HG03280 (cell line): ENCODE measurements around the gene NDE1.
"Not testable (repeated sequence)": the region's sequence is repeated elsewhere in the genome, so short reads cannot be mapped to it uniquely, and the experiment has no call there.

Experiments used
- ATAC-seq: cut with Tn5 transposase; IDR thresholded peaks from one replicate; pipeline ENCODE4 v1.9.1; 2021; ENCODE audit warnings: mild to moderate bottlenecking, moderate library complexity; ENCODE audit not compliant: unreplicated experiment

Gene NDE1

DNA sequence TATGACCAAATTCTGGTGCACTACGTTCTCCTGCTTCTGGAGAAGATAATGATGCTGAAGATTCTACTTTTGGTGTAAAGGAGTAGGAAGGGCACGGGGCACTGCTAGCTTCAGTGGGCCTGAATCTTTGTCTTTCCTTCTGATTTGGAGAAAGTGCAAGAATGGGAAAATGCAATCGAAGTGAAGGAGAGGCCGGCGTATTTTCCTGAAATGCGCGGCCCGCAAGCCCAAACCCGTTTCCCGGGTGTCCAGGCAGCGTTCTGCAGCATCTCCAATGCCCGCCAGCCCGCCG is 372 bp upstream of the NDE1 start:
- no peak for ATAC-seq

DNA sequence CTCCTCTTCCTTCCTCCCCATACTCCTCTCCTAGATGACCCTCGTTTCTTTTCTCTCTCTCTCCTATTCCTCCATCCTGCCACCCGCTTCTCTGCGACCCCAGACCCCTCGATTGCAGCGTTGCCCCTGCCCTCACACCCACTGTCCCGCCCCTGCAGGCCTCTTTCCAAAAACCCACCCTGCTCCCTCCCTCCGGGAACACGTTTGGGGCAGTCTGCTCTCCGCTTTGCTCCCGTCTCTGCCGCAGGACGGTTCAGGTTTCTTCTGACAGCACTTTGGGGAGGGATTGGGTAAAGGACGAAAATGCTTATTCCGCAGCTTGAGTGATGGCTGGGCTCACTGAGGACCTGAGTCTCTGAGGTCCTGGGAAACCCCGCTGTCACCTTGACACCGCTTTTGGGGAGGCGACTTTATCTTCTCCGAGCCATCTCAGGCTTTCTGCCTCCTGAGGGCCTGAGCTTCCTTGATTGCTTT is 690 bp downstream of the NDE1 start:
- peak; percentile 25 for ATAC-seq

DNA sequence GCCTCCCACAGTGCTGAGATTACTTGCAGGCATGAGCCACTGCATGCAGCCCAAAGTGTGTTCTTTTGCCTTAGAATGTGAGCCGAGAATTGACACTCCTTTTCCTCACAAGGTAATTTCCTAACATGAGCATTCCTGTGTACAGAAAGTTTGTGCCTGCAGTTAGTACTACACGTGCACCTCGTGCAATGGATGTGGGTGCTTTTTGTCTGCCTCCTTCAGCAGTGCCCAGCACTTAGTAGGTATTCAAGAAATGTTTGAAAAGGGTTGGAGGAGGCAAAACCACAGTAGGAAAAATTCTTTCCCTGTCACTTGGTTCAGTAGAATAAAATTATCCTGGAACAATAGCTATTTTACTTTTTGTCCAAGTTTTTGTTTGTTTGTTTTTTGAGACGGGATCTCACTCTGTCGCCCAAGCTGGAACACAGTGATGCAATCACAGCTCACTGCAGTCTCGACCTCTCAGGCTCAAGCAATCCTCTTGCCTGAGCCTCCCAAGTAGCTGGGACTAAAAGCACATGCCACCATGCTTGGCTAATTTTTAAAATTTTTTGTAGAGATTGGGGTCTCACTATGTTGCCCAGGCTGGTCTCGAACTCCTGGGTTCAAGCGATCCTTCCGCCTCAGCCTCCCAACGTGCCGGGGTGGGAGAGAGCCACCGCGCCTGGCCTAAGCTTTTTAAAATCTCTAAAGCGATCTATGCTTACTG is 2.4 kb downstream of the NDE1 start:
- ATAC-seq = no peak

DNA sequence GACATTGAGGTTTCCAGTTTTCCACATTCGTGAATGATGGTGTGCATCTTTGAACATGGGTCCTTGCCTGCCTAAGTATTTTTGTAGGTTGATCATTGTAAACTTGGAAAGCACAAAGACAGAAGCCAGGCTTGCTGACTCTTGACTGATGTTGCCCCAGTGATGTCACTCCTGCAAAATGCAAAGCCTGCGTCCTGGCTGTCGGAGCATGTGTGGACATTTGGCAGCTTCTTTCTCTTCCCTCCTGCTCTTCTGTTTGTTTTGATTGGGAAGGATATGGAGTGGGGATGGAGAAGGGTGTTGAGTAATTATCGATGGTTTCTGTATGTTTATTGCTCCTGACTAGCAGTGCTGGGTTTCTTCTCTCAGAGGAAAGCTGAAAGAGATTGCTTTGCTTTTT is 3.2 kb downstream of the NDE1 start:
- ATAC-seq = no peak

DNA sequence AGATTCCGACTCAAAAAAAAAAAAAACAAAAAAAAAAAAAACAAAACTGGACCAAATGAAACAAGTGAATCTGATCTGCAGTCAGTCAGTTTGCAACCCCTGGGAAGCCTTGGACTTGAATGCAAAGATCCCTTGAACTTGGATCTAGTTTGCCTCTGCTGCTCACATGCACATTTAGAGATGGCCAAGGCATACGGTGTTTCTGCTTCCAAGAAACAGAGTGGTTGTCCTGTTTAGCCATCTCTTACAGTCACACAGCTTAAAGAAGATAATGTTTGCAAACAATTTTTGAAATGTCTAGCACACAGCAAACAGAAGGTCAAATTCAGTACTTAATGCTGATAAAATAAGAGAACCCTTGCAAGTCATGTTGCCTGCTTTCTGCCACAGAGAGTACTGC is 4.5 kb downstream of the NDE1 start:
- no peak for ATAC-seq

DNA sequence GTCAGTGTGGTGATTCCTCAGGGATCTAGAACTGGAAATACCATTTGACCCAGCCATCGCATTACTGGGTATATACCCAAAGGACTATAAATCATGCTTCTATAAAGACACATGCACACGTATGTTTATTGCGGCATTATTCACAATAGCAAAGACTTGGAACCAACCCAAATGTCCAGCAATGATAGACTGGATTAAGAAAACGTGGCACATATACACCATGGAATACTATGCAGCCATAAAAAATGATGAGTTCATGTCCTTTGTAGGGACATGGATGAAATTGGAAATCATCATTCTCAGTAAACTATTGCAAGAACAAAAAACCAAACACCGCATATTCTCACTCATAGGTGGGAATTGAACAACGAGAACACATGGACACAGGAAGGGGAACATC is 5.5 kb downstream of the NDE1 start:
- ATAC-seq = not testable (repeated sequence)

DNA sequence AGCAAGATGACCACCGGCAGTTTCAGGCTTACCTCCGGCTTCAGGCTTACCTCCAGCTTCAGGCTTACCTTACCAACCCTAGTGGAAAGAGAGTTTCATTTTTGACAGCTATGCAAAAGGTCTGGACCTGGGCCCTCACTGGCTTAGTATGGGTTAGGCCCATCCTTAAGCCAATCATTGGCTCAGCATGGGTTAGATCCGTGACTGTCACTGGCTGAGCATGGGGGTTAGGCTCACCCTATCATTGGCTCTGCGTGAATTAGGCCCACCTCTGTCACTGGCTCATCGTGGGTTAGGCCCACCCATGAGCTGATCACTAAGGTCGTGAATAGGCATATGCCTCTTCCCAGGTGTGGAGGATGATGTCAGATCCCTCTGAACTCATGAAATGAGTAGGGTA is 8.1 kb downstream of the NDE1 start:
- ATAC-seq = no peak

DNA sequence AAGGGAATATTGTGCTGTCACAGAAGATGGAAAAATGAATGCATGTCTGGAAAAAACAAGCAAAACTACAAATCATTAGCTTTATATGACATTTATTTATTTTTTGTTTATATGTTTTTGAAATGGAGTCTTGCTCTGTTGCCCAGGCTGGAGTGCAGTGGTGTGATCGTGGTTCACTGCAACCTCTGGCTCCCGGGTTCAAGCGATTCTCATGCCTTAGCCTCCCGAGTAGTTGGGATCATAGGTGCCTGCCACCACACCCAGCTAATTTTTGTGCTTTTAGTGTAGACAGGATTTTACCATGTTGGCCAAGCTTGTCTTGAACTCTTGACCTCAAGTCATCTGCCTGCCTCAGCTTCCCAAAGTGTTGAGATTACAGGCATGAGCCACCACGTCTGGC is 8.5 kb downstream of the NDE1 start:
- ATAC-seq = no peak

DNA sequence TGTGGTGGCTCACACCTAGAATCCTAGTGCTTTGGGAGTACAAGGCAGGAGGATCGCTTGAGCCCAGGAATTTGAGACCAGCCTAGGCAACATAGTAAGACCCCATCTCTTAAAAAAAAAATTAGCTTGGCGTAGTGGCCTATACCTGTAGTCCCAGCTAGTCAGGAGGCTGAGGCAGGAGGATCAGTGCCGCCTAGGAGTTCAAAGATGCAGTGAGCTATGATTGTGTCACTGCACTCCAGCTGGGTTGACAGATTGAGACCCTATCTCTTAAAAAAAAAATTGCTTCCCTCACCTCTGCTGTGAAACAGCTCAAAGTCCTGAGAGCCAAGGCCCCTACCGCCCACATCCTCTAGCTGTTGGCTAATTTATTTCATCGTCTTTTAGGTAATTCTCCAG is 10.2 kb downstream of the NDE1 start:
- ATAC-seq = no peak

DNA sequence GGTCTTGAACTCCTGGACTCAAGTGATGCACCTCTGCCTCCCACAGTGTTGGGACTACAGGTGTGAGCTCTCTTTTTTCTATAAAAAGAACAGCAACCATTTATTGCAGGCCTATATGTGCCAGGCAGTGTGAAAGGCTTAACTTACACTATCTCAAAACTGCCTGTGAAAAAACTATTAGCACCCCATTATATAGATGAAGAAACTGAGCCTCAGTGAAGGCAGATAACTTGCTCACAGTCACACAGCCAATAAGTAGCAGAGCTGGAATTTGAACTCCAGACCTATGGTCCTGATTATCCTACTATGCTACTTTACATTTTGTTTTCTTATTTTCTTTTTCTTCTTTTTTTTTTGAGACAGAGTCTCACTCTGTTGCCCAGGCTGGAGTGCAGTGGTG is 15.1 kb downstream of the NDE1 start:
- ATAC-seq = no peak

DNA sequence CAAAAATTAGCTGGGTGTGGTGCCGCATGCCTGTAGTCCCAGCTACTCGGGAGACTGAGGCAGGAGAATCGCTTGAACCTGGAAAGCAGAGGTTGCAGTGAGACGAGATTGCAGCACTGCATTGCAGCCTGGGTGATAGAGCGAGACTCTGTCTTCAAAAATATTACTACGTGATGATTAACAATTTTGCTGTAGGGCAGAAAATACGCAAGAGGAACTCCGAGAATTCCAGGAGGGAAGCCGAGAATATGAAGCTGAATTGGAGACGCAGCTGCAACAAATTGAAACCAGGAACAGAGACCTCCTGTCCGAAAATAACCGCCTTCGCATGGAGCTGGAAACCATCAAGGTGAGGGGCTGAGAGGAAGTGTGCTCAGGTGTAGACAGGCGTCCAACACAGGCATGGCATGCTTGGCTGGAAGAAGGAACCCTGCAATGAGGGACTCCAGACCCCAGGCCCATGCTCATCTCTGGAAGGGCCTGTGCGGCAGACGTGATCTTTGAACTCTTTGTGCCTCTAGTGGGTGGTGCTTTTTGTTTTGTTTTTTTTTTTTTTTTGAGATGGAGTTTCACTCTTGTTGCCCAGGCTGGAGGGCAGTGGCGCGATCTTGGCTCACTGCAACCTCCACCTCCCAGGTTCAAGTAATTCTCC is 17.2 kb downstream of the NDE1 start:
- no peak for ATAC-seq

DNA sequence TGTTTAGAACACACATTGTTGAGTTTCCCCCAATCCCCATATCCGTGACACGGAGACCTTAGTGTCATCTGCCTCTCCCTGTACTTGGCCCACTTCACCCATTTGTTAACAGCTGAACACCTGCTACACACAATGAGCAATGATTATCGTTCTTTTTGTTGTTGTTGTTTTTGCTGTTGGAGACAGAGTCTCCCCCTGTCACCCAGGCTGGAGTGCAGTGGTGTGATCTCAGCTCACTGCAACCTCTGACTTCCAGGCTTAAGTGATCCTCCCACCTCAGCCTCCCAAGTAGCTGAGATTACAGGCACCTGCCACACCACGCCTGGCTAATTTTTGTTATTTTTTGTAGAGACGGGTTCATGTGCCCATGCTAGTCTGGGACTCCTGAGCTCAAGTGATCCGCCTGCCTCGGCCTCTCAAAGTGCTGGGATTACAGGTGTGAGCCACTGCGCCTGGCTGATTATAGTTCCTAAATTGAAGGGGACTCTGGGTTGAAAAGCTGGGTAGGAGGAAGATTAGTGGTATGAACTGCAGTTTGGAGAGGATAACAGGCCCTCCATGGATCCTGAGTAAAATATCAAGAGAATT is 21.6 kb downstream of the NDE1 start:
- no peak for ATAC-seq

DNA sequence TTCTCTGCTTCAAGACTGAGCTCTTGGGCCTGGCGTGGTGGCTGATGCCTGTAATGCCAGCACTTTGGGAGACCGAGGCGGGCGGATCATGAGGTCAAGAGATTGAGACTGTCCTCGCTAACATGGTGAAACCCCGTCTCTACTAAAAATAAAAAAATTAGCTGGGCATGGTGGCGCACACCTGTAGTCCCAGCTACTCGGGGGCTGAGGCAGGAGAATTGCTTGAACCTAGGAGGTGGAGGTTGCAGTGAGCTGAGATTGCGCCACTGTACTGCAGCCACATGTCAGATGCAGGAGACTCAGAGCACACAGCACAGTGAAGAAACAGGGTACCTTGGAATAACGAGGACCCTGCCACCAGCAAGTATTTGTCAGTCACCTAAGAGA is 22.1 kb downstream of the NDE1 start:
- not testable (repeated sequence) for ATAC-seq

DNA sequence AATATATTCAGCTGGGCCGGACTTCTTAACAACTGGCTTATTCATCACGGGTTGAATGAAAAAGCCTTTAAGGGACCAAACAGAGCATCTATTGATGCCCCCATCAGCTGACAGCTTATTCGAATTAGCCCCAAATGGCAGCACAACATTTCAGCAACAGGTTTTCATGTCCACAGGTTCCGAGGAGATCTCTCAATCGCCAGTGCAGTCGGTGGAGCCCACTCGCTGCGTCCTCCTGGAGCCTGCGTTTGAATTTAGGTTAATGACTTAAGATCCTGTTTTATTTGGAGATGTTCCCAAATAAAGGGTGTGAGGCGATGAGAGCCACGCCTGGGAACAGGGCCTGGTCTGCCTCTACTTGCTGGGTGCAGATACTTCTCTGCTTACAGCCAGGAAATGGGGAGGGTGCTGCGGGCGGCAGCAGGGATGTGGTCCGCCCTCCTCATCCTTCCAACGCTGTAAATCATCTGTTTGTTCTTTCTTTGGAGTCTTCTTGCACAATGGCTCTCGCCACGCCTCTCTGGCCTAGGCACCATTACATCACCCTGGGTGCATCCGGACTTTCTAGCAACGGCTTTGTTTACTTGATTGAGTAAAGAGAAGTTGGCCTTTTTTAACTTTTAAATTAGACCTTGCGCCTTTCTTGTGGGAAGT is 22.6 kb downstream of the NDE1 start:
- no peak for ATAC-seq

DNA sequence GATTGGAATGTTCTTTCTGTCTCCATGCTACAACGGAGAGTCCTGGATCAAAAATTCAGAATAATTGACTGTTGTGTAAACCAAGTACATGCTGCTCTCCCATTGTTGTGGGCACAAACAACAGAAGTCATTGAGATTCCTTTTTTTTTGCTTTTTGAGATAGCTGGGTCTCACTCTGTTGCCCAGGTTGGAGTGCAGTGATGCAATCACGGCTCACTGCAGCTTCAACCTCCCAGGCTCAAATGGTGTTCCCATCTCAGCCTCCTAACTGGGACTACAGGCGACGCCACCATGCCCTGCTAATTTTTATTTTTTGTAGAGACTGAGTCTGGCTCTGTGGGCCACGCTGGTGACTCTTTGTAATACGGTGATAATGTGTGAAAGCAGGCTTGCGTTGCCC is 24.5 kb downstream of the NDE1 start:
- ATAC-seq = no peak

DNA sequence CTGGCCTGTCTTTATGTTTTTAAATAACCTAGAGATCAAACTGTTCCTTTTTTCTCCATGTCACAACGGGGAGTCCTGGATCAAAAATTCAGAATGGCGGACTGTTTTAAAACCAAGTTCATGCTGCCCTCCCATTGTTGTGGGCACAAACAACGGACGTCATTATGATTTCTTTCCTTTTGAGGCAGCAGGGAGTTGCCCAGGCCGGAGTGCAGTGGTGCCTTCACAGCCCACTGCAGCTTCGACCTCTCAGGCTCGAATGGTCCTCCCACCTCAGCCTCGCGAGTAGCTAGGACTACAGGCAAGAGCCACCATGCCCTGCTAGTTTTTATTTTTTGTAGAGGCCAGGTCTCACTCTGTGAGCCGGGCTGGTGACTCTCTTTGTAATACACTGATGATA is 26.5 kb downstream of the NDE1 start:
- ATAC-seq = no peak

DNA sequence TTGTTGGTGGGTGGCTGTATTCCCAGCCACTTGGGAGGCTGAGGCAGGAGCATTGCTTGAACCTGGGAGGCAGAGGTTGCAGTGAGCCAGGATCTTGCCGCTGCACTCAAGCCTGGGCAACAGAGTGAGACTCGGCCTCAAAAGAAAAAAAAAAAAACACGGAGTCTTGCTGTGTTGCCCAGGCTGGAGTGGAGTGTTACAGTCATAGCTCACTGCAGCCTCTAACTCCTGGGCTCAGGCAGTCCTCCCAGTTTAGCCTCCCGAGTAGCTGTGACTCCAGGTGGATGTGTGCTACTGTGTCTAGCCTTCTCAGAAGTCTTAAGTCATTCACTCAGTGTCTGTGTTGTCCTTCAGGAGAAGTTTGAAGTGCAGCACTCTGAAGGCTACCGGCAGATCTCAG is 27.4 kb downstream of the NDE1 start:
- no peak for ATAC-seq

DNA sequence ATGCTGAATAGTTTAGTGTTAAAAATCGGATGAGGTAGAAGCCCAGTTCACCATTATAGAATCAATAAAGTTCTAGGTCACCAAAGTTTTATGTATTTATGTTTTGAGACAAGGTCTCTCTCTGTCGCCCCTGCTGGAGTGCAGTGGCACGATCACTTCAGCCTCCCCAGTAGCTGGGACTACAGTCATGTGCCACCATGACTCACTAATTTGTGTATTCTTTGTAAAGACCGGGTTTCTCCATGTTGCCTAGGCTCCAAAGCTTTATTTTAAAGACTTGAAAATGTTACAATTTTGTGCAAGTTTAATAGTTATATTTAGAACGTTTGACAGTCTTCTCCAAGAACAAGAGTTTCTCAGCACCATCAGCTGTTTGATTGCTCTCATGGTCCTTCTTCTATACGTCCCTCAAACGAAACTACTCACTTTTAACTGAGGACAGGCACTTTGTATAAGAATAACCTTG is 32.1 kb downstream of the NDE1 start:
- no peak for ATAC-seq

DNA sequence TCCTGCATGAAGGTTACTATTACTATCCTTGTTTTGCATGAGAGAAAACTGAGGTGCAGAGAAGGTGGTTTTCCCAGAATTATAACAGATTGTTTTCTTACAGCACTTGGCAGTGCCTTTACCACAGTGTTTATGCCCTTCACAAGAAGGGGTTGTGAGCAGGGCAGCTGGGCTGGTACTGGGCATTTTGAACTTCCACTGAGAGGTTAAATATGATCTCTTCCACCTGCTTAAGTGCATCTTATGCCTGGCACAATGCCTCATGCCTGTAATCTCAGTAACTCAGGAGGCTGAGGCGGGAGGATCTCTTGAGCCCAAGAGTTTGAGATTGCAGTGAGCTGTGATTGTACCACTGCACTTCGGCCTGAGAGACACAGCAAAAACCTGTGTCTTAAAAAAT is 36.2 kb downstream of the NDE1 start:
- no peak for ATAC-seq

DNA sequence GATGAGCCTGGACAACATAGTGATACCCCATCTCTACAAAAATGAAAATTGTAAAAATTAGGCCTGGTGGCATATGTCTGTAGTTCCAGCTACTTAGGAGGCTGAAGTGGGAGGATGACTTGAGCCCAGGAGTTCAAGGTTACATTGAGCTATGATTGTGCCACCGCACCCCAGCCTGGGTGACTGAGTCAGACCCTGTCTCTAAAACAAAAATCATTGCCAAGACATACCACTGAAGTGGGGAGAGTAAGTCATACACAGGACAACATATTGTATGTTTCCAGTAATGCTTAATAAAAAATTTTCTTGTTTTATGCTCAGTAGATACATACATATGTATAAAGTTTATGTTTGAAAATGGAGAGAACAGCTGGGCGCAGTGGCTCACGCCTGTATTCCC is 39.2 kb downstream of the NDE1 start:
- ATAC-seq = no peak

DNA sequence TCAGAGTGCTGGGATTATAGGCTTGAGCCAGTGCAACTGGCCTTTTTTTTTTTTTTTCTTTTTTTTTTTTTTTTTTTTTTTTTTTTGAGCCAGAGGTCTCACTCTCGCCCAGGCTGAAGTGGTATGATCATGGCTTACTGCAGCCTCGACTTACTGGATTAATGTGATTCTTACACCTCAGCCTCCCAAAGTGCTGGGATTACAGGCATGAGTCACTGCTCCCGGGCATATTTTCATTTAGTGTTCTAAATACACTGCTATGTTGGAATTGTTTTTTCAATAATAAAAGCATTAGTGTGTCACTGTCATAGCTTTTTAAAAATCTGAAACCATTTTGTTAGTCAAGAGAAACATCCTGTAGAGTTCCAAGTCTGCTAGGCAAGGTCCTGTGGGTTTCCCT is 40.3 kb downstream of the NDE1 start:
- ATAC-seq = no peak

DNA sequence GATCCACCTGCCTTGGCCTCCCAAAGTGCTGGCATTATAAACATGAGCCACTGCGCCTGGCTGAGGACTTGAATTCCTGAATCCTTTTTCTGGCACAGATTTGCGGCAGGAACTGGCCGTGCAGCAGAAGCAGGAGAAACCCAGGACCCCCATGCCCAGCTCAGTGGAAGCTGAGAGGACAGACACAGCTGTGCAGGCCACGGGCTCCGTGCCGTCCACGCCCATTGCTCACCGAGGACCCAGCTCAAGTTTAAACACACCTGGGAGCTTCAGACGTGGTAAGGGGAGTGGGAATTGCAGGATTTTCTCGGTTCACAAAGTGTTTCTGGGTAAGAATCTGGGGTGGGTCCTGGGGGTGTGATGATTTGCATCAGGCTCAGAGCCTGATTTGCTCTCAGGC is 41.0 kb downstream of the NDE1 start:
- no peak for ATAC-seq
